SK-N-MC (cell line): Measurements from ENCODE around the gene KBTBD3.
"Not testable (repeated sequence)": the region's sequence is repeated elsewhere in the genome, so short reads cannot be mapped to it uniquely, and the experiment has no call there.

Experiments
- DNase-seq: peaks from one replicate; pipeline ENCODE4 v3.0.0-alpha.2; 2011; ENCODE audit warnings: low read depth, low spot score
- H3K27ac ChIP-seq: fragments of 200-600 bp; sonication (generic); 2 replicates; pipeline ENCODE4 v1.5.1; 2016; ENCODE audit warnings: mixed run types
- H3K36me3 ChIP-seq: fragments of 200-600 bp; sonication (generic); 2 replicates; pipeline ENCODE4 v1.6.1; 2017; ENCODE audit warnings: antibody characterized with exemption, low read length, mixed read lengths; ENCODE audit not compliant: insufficient read depth
- H3K4me3 ChIP-seq: fragments of 200-600 bp; sonication (generic); 2 replicates; pipeline ENCODE4 v1.5.1; 2016
- H3K9ac ChIP-seq: fragments of 200-600 bp; sonication (generic); 2 replicates; pipeline ENCODE4 v1.8.0; 2017; ENCODE audit warnings: mixed run types, mixed read lengths; ENCODE audit not compliant: insufficient read length
- H3K9me3 ChIP-seq: fragments of 200-600 bp; sonication (generic); 2 replicates; pipeline ENCODE4 v1.6.1; 2017; ENCODE audit warnings: low read depth, mild to moderate bottlenecking, antibody characterized with exemption, low read length, moderate library complexity, mixed read lengths
- EZH2 ChIP-seq: fragments of 200-600 bp; sonication (generic); IDR thresholded peaks from one replicate; pipeline ENCODE4 v1.6.1; 2017; ENCODE audit warnings: antibody characterized with exemption
- FOXP2 ChIP-seq: optimal IDR thresholded peaks from 2 replicates; pipeline ENCODE3; 2011; ENCODE audit warnings: mild to moderate bottlenecking, moderate library complexity; ENCODE audit not compliant: insufficient read depth; ENCODE audit errors: extremely low read length, control extremely low read depth
- POLR2AphosphoS5 ChIP-seq: IDR thresholded peaks from 2 replicates; pipeline ENCODE4 v1.6.1; 2012; ENCODE audit warnings: mild to moderate bottlenecking, low read depth, low read length, borderline replicate concordance

KBTBD3 gene

DNA sequence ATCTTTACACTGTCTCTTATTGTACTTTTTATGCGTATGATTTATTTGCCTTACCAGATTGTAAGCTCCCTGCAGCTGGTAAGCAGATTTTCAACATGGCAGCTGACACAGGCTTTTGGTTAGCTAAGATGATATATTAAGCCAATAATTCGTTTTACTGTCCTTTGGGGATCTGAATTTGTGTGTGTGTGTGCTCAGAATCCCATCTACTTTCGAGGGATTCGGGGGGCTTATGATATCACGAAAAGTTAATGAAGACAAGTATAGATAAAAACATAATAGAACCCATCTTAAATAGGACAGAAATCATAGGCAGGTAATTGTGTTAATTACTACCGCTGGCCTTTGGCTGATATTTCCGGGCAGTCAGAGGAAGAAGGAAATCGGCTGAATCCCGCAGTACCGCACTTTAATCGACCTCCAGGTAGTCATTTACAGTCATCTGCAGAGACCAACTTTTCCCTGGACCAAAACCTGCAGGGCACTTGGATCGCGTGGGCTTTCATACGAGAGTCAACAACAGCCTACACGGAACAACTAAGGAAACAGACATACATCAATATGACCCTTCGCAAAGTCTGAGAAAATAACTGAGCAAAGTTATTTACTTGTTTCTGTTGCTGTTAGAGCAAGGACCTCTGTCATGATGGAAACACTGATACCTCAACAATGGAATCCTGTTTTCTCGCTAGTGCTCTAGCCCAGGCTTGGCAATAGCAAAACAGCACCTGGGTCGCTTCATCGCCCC is 802 bp downstream of the KBTBD3 start:
- DNase-seq = no peak
- H3K9ac ChIP-seq = peak overlapping the region; percentile 77
- H3K4me3 ChIP-seq = peak overlapping the region; percentile 96
- TF ChIP-seq POLR2AphosphoS5 = no peak
- no peak for TF ChIP-seq FOXP2
- TF ChIP-seq EZH2 = no peak
- H3K9me3 ChIP-seq = no peaks in the 10 kb centered on the region
- H3K27ac ChIP-seq = no peak overlapping the region
- H3K36me3 ChIP-seq = peaks cover 27% of the 10 kb centered on the region

DNA sequence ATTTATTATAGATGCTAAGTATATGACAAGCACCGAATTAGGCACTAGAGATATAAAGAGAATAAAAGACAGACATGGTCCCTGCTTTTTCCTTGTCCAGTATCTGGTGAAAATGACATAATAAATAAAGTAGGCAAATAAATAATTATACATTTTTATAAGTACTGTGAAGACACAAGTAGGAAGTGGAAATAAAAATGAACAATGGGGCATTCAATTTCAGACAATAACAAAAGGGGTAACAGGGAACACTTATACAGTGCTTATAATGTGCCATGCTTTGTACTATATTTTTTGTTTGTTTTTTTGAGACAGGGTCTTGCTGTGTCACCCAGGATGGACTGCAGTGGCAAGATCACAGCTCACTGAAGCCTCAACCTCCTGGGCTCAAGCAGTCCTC is 4.3 kb downstream of the KBTBD3 start:
- Histone ChIP-seq H3K36me3 (no peaks in the 10 kb centered on the region), H3K9me3 (no peaks in the 10 kb centered on the region), H3K27ac (no peak overlapping the region), H3K4me3 (no peak overlapping the region), H3K9ac (no peak overlapping the region)
- TF ChIP-seq POLR2AphosphoS5 (no peak), EZH2 (no peak), FOXP2 (no peak)
- DNase-seq = no peak

DNA sequence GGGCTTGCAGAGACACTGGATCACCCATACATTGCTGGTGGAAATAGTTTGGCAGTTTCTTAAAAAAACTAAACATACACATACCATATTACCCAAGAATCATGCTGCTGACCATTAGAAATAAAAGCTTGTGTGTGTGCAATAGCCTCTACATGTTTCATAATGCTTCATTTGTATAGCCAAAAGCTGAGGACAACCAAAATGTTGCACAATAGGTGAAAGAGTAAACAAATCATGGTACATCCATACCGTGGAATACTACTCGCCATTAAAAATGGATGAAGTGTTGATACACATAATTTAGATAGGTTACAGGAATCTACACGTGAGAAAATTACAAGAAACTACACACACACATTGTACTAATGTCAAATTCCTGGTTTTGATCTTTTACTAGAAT is 6.5 kb downstream of the KBTBD3 start:
- no peak for DNase-seq
- H3K9ac ChIP-seq = no peak overlapping the region

DNA sequence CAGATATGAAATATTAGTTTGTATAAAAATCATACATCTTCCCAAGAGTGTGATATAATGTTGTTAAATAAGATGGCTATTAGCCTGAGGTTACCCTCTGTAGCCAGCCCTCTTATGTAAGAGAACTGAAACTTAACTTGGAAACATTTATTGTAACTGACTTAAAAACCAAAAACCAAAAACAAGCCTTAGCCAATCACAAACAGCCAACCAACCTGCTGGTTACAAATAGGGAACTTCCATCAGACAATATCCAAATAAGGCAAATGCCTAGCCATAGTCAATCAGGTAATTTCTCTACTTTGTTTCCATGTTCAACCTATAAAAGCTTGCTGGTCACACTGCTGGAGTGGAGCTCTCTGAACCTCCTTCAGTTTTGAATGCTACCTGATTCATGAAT is 14.1 kb downstream of the KBTBD3 start:
- Histone ChIP-seq H3K4me3 (no peak overlapping the region), H3K27ac (no peak overlapping the region)
- TF ChIP-seq FOXP2 (no peak), EZH2 (no peak), POLR2AphosphoS5 (no peak)

More for the DNA sequence above, 6.5 kb downstream of the KBTBD3 start:
- Histone ChIP-seq H3K4me3 (no peak overlapping the region), H3K9me3 (no peaks in the 10 kb centered on the region), H3K27ac (no peak overlapping the region), H3K36me3 (no peaks in the 10 kb centered on the region)
- no peak for TF ChIP-seq POLR2AphosphoS5
- no peak for TF ChIP-seq FOXP2
- no peak for TF ChIP-seq EZH2

DNA sequence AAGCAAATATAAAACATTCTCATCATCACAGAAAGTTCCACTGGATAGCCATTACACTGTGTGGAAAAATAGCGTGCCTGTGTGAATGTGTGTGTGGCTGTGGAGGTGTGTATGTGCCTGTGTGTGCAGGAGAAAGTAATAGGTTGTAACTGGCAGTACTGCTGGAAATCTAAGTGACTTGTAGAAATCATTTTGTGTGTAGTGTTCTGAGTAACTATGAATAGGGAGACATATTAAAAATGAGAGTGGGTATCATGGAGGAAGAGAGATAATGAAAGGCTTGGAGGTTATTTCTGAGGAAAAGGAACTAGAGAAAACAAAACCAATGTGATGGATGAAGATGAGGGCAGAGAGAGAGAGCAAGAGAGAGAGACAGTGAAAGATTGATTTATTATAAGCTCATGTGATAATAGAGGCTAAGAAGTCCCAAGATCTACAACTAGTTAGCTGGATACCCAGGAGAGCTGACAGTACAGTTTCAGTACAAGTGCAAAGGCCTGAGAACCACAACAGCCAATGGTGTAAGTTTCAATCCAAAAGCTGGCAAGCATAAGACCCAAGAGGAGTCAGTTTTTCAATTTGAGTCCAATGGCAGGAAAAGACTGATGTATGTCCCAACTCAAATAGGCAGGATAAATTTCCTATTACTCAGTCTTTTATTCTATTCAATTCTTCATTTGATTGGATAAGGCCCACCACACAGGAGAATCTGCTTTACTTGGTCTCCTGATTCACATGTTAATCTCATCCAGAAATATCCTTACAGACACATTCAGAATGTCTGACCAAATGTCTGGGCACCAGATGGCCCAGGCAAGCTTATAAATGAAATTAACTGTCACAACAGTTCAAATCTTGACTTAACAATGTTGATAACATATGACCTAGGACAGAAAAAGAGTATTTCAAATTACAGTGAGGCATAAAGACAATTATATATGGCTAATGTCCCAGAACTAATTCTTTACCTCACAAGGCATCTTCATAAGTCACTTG is 14.9 kb downstream of the KBTBD3 start:
- no peak overlapping the region for H3K27ac ChIP-seq
- H3K4me3 ChIP-seq = no peak overlapping the region
- H3K9ac ChIP-seq = no peak overlapping the region
- no peak for DNase-seq
- H3K9me3 ChIP-seq = no peaks in the 10 kb centered on the region
- TF ChIP-seq FOXP2 = no peak
- TF ChIP-seq POLR2AphosphoS5 = no peak
- no peak for TF ChIP-seq EZH2
- H3K36me3 ChIP-seq = no peaks in the 10 kb centered on the region

More for the DNA sequence above, 14.1 kb downstream of the KBTBD3 start:
- H3K9me3 ChIP-seq = no peaks in the 10 kb centered on the region
- DNase-seq = no peak
- no peak overlapping the region for H3K9ac ChIP-seq
- no peaks in the 10 kb centered on the region for H3K36me3 ChIP-seq

DNA sequence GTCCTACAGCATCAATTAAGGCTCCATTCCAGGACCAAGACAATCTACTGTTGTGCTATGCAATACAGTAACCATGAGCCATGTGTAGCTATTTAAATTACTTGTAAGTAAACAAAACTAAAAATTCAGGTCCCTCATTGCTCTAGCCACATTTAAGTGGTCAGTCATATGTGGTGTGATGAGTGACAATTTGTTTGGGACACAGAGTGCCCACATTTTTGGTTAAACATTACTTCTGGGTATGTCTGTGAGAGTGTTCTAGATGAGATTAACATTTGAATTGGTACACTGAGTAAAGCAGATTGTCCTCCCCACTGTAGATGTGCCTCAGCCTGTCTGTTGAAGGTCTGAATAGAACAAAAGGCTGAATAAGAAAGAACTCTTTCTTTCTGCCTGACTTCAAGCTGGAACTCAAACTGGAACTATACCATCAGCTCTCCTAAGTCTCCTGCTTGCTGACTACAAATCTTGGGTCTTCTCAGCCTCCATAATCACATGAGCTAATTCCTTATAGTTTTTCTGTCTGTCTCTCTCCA is 15.8 kb downstream of the KBTBD3 start:
- no peak for DNase-seq
- no peak overlapping the region for H3K27ac ChIP-seq
- no peak overlapping the region for H3K4me3 ChIP-seq
- H3K36me3 ChIP-seq = no peaks in the 10 kb centered on the region
- no peak for TF ChIP-seq FOXP2
- no peak for TF ChIP-seq EZH2
- no peak for TF ChIP-seq POLR2AphosphoS5
- H3K9ac ChIP-seq = no peak overlapping the region
- no peaks in the 10 kb centered on the region for H3K9me3 ChIP-seq

DNA sequence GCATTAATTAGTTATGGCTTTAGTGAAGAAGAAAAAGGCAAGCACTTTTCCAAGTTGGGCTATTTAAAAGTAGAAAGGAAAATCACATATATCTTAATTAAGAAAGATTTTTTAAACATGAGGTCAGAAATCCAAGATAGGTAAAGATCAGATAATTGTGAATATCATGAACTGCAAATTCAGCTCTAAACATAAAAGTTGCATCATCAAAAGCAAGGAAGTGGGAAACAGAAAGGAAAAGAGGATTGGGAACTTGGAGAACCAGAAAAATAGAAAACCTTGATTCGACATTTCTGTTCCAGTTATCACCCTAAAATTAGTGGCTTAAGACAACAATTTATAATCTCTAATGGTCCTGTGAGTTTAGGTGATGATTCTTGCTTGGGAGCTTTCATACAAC is 17.5 kb downstream of the KBTBD3 start:
- Histone ChIP-seq H3K4me3 (no peak overlapping the region), H3K9ac (no peak overlapping the region), H3K36me3 (no peaks in the 10 kb centered on the region), H3K9me3 (no peaks in the 10 kb centered on the region), H3K27ac (no peak overlapping the region)
- no peak for DNase-seq
- TF ChIP-seq POLR2AphosphoS5 = no peak
- no peak for TF ChIP-seq FOXP2
- TF ChIP-seq EZH2 = no peak

DNA sequence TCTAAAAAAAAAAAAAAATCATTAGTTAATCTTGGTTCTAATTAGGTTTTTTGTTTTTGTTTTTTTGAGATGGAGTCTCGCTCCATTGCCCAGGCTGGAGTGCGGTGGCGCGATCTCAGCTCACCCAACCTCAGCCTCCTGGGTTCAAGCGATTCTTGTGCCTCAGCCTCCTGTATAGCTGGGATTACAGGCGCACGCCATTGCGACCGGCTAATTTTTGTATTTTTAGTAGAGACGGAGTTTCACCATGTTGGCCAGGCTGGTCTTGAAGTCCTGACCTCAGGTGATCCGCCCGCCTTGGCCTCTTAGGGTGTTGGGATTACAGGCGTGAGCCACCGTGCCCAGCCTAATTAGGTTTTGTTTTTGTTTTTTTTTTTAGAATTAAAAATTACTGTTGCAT is 18.8 kb downstream of the KBTBD3 start:
- not testable (repeated sequence) for H3K4me3 ChIP-seq, H3K9me3 ChIP-seq, H3K27ac ChIP-seq, H3K36me3 ChIP-seq, H3K9ac ChIP-seq, DNase-seq

DNA sequence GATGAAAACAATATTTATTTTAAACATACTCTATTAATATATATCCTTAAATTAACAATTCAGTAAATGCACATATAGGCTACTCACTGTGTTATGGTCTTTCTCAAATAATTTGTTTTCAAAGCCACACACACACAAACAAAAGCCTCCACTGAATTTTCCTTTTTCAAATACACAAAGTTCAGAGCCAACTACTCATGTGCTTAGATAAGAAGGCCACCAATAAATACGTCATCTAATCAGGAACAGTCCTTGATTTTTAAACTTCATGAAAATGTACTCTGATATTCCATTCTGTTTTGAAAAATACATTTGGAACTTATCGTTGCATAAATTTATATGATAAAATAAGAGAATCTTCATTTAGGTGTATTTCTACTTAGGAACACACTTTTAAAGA is 26.0 kb downstream of the KBTBD3 start:
- no peak for DNase-seq
- Histone ChIP-seq H3K9me3 (no peaks in the 10 kb centered on the region), H3K27ac (no peak overlapping the region), H3K4me3 (no peak overlapping the region), H3K36me3 (no peaks in the 10 kb centered on the region), H3K9ac (no peak overlapping the region)
- no peak for TF ChIP-seq EZH2
- TF ChIP-seq POLR2AphosphoS5 = no peak
- TF ChIP-seq FOXP2 = no peak
